ENCODE measurements around the gene CD300A.

- TF ChIP-seq CTCF (conservative IDR thresholded peaks at IDR 0.05; ENCODE audit: low read depth, low read length), result no peak
- TF ChIP-seq USF2 (IDR thresholded peaks at IDR 0.05; ENCODE audit: low read depth, low read length), result no peak
These were observed 13.9 kb downstream of the CD300A start for GRCh38 chr17:74480290-74480689.

All from IMR-90 (cell line).